ENCODE data around the gene KRTAP5-4.

DNA sequence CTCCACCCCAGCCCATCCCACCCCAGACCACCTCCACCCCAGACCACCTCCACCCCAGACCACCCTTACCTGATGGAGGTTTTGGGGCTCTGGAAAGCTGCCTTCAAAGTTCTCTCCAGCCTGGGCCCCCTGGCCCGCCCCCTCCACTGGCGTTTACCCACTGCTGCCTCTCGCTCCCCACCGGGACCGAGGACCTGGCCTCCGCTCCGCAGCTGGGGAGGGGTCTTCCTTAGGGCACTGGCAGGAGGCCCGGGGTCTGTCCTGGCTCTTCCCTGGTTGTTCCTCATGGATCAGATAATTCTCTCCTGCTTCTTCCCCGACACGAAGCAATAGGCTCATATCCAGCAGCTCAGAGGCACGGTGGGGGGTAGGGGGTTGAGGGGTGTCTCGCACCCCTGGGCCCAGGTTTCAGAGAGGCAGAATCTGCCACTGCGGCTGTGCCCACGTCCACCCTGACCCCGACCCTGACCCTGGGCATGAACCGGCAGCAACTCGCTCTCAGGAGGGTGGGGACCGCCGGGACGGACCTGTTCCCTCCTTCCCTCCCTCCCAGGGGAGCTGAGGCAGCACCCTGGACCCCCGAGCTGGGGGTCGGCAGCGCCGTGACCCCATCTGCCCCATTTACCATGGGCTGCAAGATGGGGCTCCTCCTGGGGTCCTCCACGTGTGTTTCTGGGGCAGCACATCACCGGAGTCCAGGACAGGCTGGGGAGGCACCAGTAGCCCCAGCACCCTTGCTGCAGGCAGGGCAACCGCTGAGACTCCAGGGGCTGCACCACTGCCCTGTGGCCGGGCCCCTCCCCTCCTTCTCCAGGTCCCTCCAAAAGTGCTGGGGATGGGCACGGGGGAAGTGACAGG is 20.6 kb upstream of the KRTAP5-4 start:
- TF ChIP-seq POLR2A (IDR thresholded peaks at IDR 0.05) (no peak), POLR2AphosphoS5 (IDR thresholded peaks at IDR 0.05) (no peak)

Data from spleen (tissue), 3 donors.